Gastroesophageal sphincter (tissue), 3 donors: ENCODE data around the gene CENPF.

Experiments
- CTCF ChIP-seq, 4 experiments: fragments of 200-600 bp in 2 of 4; fragments of 450-650 bp in 2 of 4; sonication (generic) in 1 of 4; IDR thresholded peaks; one replicate each; pipeline ENCODE4 v1.5.1; 2017 to 2019; ENCODE audit warnings: antibody characterized with exemption in 4 of 4, mild to moderate bottlenecking in 2 of 4, moderate library complexity in 2 of 4
- EP300 ChIP-seq: sonication (generic); formaldehyde crosslinking; IDR thresholded peaks from one replicate; pipeline ENCODE4 v1.6.1; 2017; ENCODE audit warnings: antibody characterized with exemption, mild to moderate bottlenecking
- POLR2A ChIP-seq, 2 donors: fragments of 450-650 bp; IDR thresholded peaks; one replicate each; pipeline ENCODE4 v1.6.1; 2017; ENCODE audit warnings: antibody characterized with exemption in 2 of 2, mild to moderate bottlenecking in 2 of 2, moderate library complexity in 1 of 2

GRCh38 chr1:214660190-214660589 lies 57.2 kb downstream of the CENPF start:
- TF ChIP-seq CTCF (IDR thresholded peaks at IDR 0.05), result no peak
- no peak for TF ChIP-seq EP300
- TF ChIP-seq POLR2A (IDR thresholded peaks at IDR 0.05), result no peak
